IMR-90 (cell line): ENCODE measurements around the gene SAP30BP. TPM values are rescaled to one million over a fixed set of nuclear protein-coding genes. Genes with fewer than 3 reads are reported as not detected.

Experiments used
- ATAC-seq: fragments of 200-7000 bp; cut with Tn5 transposase; 2 replicates; pipeline ENCODE4 v1.9.1; 2020; ENCODE audit warnings: low read depth, mild to moderate bottlenecking, moderate library complexity
- BruUV-seq: library from RNA; stranded (reverse); fragments of 400-500 nt; replicated peaks from 2 replicates; lab custom pipeline; 2021; lab: Mats Ljungman, UMichigan
- CTCF ChIA-PET: fragments of 300-600 bp; formaldehyde crosslinking; extraction: SDS; loops from one replicate; lab custom pipeline; 2021; ENCODE audit warnings: antibody characterized with exemption; lab: Yijun Ruan, JAX
- POLR2A ChIA-PET: fragments of 300-600 bp; sonication (Branson Sonifier 250); formaldehyde crosslinking; loops from one replicate; lab custom pipeline; 2022; ENCODE audit warnings: antibody characterized with exemption; ENCODE audit not compliant: unreplicated experiment; lab: Charles Lee
- DNase-seq: peaks from one replicate; pipeline ENCODE4 v3.0.0; 2013
- H2AFZ ChIP-seq: replicated peaks from 2 replicates; pipeline ENCODE3; 2013; ENCODE audit warnings: low read length, mild to moderate bottlenecking; ENCODE audit not compliant: poor library complexity
- H2AK5ac ChIP-seq: 2 replicates; pipeline ENCODE4 v1.6.1; 2013; ENCODE audit warnings: low read depth, low read length, inconsistent platforms
- H2AK9ac ChIP-seq: replicated peaks from 2 replicates; pipeline ENCODE3; 2013; ENCODE audit warnings: mild to moderate bottlenecking, low read depth, low read length, moderate library complexity; ENCODE audit not compliant: poor library complexity
- H2BK120ac ChIP-seq: 2 replicates; pipeline ENCODE4 v1.6.1; 2013; ENCODE audit warnings: low read depth, low read length, inconsistent platforms
- H2BK15ac ChIP-seq: 3 replicates; pipeline ENCODE4 v1.6.1; 2013; ENCODE audit warnings: low read depth, low read length, inconsistent platforms
- H2BK20ac ChIP-seq: 2 replicates; pipeline ENCODE4 v1.6.1; 2013; ENCODE audit warnings: low read depth, mild to moderate bottlenecking, inconsistent platforms, low read length, moderate library complexity
- H2BK5ac ChIP-seq: 2 replicates; pipeline ENCODE4 v1.6.1; 2013; ENCODE audit warnings: mild to moderate bottlenecking, low read depth, low read length, inconsistent platforms; ENCODE audit not compliant: poor library complexity, severe bottlenecking
- H3K14ac ChIP-seq: replicated peaks from 2 replicates; pipeline ENCODE4 v1.6.1; 2013; ENCODE audit warnings: low read depth, low read length, inconsistent platforms
- H3K18ac ChIP-seq: 2 replicates; pipeline ENCODE4 v1.6.1; 2013; ENCODE audit warnings: low read depth, low read length, control low read depth
- H3K23ac ChIP-seq: 2 replicates; pipeline ENCODE4 v1.6.1; 2013; ENCODE audit warnings: low read depth, low read length, inconsistent platforms
- H3K27ac ChIP-seq: 2 replicates; pipeline ENCODE4 v1.5.1; 2013; ENCODE audit warnings: mild to moderate bottlenecking, control low read depth, low read length; ENCODE audit not compliant: insufficient read depth
- H3K27me3 ChIP-seq: 2 replicates; pipeline ENCODE4 v1.6.1; 2013; ENCODE audit warnings: low read length; ENCODE audit not compliant: control insufficient read depth, insufficient read depth
- H3K36me3 ChIP-seq: 2 replicates; pipeline ENCODE4 v1.6.1; 2013; ENCODE audit warnings: low read length, mixed read lengths; ENCODE audit not compliant: control insufficient read depth, insufficient read depth
- H3K4ac ChIP-seq: 2 replicates; pipeline ENCODE4 v1.6.1; 2013; ENCODE audit warnings: low read depth, low read length, inconsistent platforms
- H3K4me1 ChIP-seq: 2 replicates; pipeline ENCODE4 v1.6.1; 2013; ENCODE audit warnings: low read length, mixed read lengths; ENCODE audit not compliant: control insufficient read depth, insufficient read depth
- H3K4me2 ChIP-seq: 2 replicates; pipeline ENCODE4 v1.6.1; 2013; ENCODE audit warnings: low read depth, mild to moderate bottlenecking, control low read depth, low read length, moderate library complexity
- H3K4me3 ChIP-seq: 2 replicates; pipeline ENCODE4 v1.5.1; 2013; ENCODE audit warnings: low read depth, mild to moderate bottlenecking, control low read depth, low read length, moderate library complexity; ENCODE audit not compliant: insufficient read depth
- H3K56ac ChIP-seq: 2 replicates; pipeline ENCODE4 v1.6.1; 2013; ENCODE audit warnings: low read length, inconsistent platforms; ENCODE audit not compliant: insufficient read depth; ENCODE audit errors: extremely low read depth
- H3K79me1 ChIP-seq, 2 experiments: 2 replicates each; pipeline ENCODE4 v1.6.1; 2013; ENCODE audit warnings: low read length in 2 of 2, inconsistent platforms in 1 of 2, low read depth in 1 of 2
- H3K9ac ChIP-seq: 2 replicates; pipeline ENCODE4 v1.6.1; 2013; ENCODE audit warnings: low read depth, low read length, control low read depth
- H3K9me1 ChIP-seq: 2 replicates; pipeline ENCODE4 v1.6.1; 2013; ENCODE audit warnings: low read length, inconsistent platforms; ENCODE audit not compliant: insufficient read depth
- H3K9me3 ChIP-seq: 2 replicates; pipeline ENCODE4 v1.6.1; 2013; ENCODE audit warnings: low read length; ENCODE audit not compliant: control insufficient read depth, insufficient read depth
- H4K20me1 ChIP-seq: 2 replicates; pipeline ENCODE4 v1.6.1; 2013; ENCODE audit warnings: low read length, inconsistent platforms; ENCODE audit not compliant: insufficient read depth
- H4K5ac ChIP-seq: 2 replicates; pipeline ENCODE4 v1.6.1; 2013; ENCODE audit warnings: mild to moderate bottlenecking, low read depth, low read length, control low read depth
- H4K8ac ChIP-seq, 2 experiments: 2 replicates each; pipeline ENCODE4 v1.6.1; 2013; ENCODE audit warnings: low read depth in 2 of 2, low read length in 2 of 2, control low read depth in 1 of 2, inconsistent platforms in 1 of 2
- H4K91ac ChIP-seq: 2 replicates; pipeline ENCODE4 v1.6.1; 2013; ENCODE audit warnings: low read depth, low read length, inconsistent platforms; ENCODE audit not compliant: insufficient read depth
- CEBPB ChIP-seq: IDR thresholded peaks from 2 replicates; pipeline ENCODE4 v1.6.1; 2012; ENCODE audit warnings: low read depth, low read length, improper control_type of control experiment
- CTCF ChIP-seq: conservative IDR thresholded peaks from 2 replicates; pipeline ENCODE4 v1.5.1; 2012; ENCODE audit warnings: mild to moderate bottlenecking, low read depth, low read length, improper control_type of control experiment
- FOS ChIP-seq: fragments of 150-350 bp; IDR thresholded peaks from 2 replicates; pipeline ENCODE4 v1.6.1; 2016; ENCODE audit warnings: low read depth, low read length
- MXI1 ChIP-seq: IDR thresholded peaks from 2 replicates; pipeline ENCODE4 v1.6.1; 2012; ENCODE audit warnings: low read depth, mild to moderate bottlenecking, low read length, moderate library complexity, borderline replicate concordance
- RCOR1 ChIP-seq: IDR thresholded peaks from 2 replicates; pipeline ENCODE4 v1.6.1; 2012; ENCODE audit warnings: mild to moderate bottlenecking, low read length, improper control_type of control experiment; ENCODE audit not compliant: insufficient replicate concordance
- SMC3 ChIP-seq: fragments of 150-350 bp; IDR thresholded peaks from 2 replicates; pipeline ENCODE4 v1.6.1; 2016; ENCODE audit warnings: low read depth, mild to moderate bottlenecking, antibody characterized with exemption, low read length, moderate library complexity
- USF2 ChIP-seq: fragments of 150-350 bp; IDR thresholded peaks from 2 replicates; pipeline ENCODE4 v1.6.1; 2017; ENCODE audit warnings: mild to moderate bottlenecking, antibody characterized with exemption, low read length, low read depth
- WGBS, 2 experiments: methylation state at CpG; one replicate each; pipeline versions ENCODE4 v1.1.5 to v1.1.7; 2013; ENCODE audit warnings: missing lambda C conversion rate in 2 of 2; ENCODE audit not compliant: insufficient read length in 1 of 2; ENCODE audit errors: extremely low coverage in 2 of 2; 5-methylcytosine and 5-hydroxymethylcytosine counted together
- dilution Hi-C: fragments of 300-500 bp; cut with HindIII; formaldehyde crosslinking; loops from one replicate; pipeline ENCODE4 v1.14.3; 2018; ENCODE audit warnings: low sequenced_read_pairs; ENCODE audit not compliant: unreplicated experiment
- in situ Hi-C: fragments of 300-500 bp; cut with MboI; formaldehyde crosslinking; loops from 3 replicates; pipeline ENCODE4 v1.14.3; 2019; ENCODE audit warnings: low sequenced_read_pairs, inconsistent platforms, mixed read lengths
- intact Hi-C: fragments of 100-400 bp; cut with micrococcal nuclease; formaldehyde crosslinking; loops from 2 replicates; pipeline ENCODE4 v1.10.0; 2022
- polyA plus RNA-seq, 3 experiments: library from polyadenylated mRNA; depleted of rRNA; stranded (reverse); fragments of >200 nt; gene quantifications; 2 replicates each; pipeline ENCODE4 v1.2.3, GENCODE V29; 2012; ENCODE audit warnings: low replicate concordance in 1 of 3
- total RNA-seq: library from RNA; depleted of rRNA; stranded (reverse); fragments of >200 nt; gene quantifications from 2 replicates; pipeline ENCODE4 v1.2.3, GENCODE V29; 2012

The SAP30BP gene
- total and polyA plus RNA-seq, 2 of the 4 experiments (the other 2 are of a cell fraction): 70.4 to 139 TPM

- ChIA-PET POLR2A (no interaction called here), CTCF (no interaction called here)
- Histone ChIP-seq H3K36me3 (peaks cover 32% of the 10 kb centered on the region), H3K18ac (no peak overlapping the region), H2AFZ (no peak overlapping the region), H2AK5ac (no peak overlapping the region), H4K20me1 (no peaks in the 10 kb centered on the region), H4K91ac (no peak overlapping the region), H4K8ac (no peak overlapping the region), H3K14ac (no peak overlapping the region), H3K4ac (no peak overlapping the region), H4K5ac (no peak overlapping the region), H3K27ac (no peak overlapping the region), H3K23ac (no peak overlapping the region), H3K4me1 (peaks cover 5% of the 10 kb centered on the region), H3K56ac (no peak overlapping the region), H3K9me3 (no peaks in the 10 kb centered on the region), H2BK20ac (no peak overlapping the region), H3K79me1 (peaks cover 11 to 20% of the 10 kb centered on the region in 2 experiments), H2AK9ac (peak overlapping the region; percentile 65), H3K9ac (no peak overlapping the region), H3K9me1 (0 out of 2 replicates have a peak, but pooled peaks cover 3% of the 10 kb centered on the region), H2BK5ac (no peak overlapping the region), H3K4me2 (no peak overlapping the region), H3K4me3 (no peak overlapping the region), H2BK15ac (no peak overlapping the region), H3K27me3 (no peaks in the 10 kb centered on the region), H2BK120ac (no peak overlapping the region)
- ATAC-seq (no peak), DNase-seq (no peak)
- no peak for TF ChIP-seq CEBPB
- no peak for TF ChIP-seq FOS
- no peak for TF ChIP-seq USF2
- no peak for TF ChIP-seq RCOR1
- TF ChIP-seq SMC3: no peak
- no peak for TF ChIP-seq CTCF
- no peak for TF ChIP-seq MXI1
- dilution Hi-C loops (no loop called here), intact Hi-C loops (no loop called here), in situ Hi-C loops (no loop called here)
- BruUV-seq: no TSS peak
- WGBS, 2 experiments: 100% methylated on average over 2 of the region's 4 CpGs; no CpG with 5 or more reads in 1 of the 2 experiments
Measured at GRCh38 chr17:75661531-75661930, 5.6 kb upstream of the SAP30BP start.
